MM.1S (cell line): Measurements from ENCODE around the gene DND1.
"Not testable (repeated sequence)": the region's sequence is repeated elsewhere in the genome, so short reads cannot be mapped to it uniquely, and the experiment has no call there.

ENCODE experiments used
- DNase-seq: peaks from one replicate; pipeline ENCODE4 v3.0.0-alpha.2; 2015
- H2AFZ ChIP-seq: fragments of 300-600 bp; sonication (generic); 2 replicates; pipeline ENCODE4 v1.6.0; 2016; ENCODE audit warnings: antibody characterized with exemption, low read length
- H3F3A ChIP-seq: fragments of 300-600 bp; sonication (generic); 2 replicates; pipeline ENCODE4 v1.6.1; 2016; ENCODE audit warnings: mild to moderate bottlenecking, antibody characterized with exemption, low read length, moderate library complexity, mixed read lengths; ENCODE audit not compliant: insufficient read depth
- H3K27ac ChIP-seq: fragments of 300-600 bp; sonication (generic); 2 replicates; pipeline ENCODE4 v1.5.1; 2016; ENCODE audit warnings: mild to moderate bottlenecking, low read length
- H3K27me3 ChIP-seq: fragments of 300-600 bp; sonication (generic); replicated peaks from 2 replicates; pipeline ENCODE4 v1.6.0; 2016; ENCODE audit warnings: low read length; ENCODE audit not compliant: insufficient read depth
- H3K36me3 ChIP-seq: fragments of 300-600 bp; sonication (generic); replicated peaks from 2 replicates; pipeline ENCODE4 v1.6.1; 2016; ENCODE audit warnings: mild to moderate bottlenecking, low read length, mixed read lengths; ENCODE audit not compliant: insufficient read depth
- H3K4me1 ChIP-seq: fragments of 300-600 bp; sonication (generic); 2 replicates; pipeline ENCODE4 v1.6.1; 2016; ENCODE audit warnings: low read length, mixed read lengths
- H3K4me2 ChIP-seq: fragments of 300-600 bp; sonication (generic); 2 replicates; pipeline ENCODE4 v1.6.0; 2016; ENCODE audit warnings: low read depth, low read length
- H3K4me3 ChIP-seq: fragments of 300-600 bp; sonication (generic); 2 replicates; pipeline ENCODE4 v1.5.1; 2016; ENCODE audit warnings: low read length, mixed read lengths
- H3K79me2 ChIP-seq: fragments of 300-600 bp; sonication (generic); 2 replicates; pipeline ENCODE4 v1.6.1; 2016; ENCODE audit warnings: mixed run types, low read length, mixed read lengths
- H3K9ac ChIP-seq: fragments of 300-600 bp; sonication (generic); 2 replicates; pipeline ENCODE4 v1.6.1; 2016; ENCODE audit warnings: low read length, mixed read lengths
- H3K9me2 ChIP-seq: fragments of 300-600 bp; sonication (generic); replicated peaks from 2 replicates; pipeline ENCODE4 v1.6.1; 2016; ENCODE audit warnings: mild to moderate bottlenecking, low read length, mixed read lengths; ENCODE audit not compliant: insufficient read depth
- H3K9me3 ChIP-seq: fragments of 300-600 bp; sonication (generic); replicated peaks from 2 replicates; pipeline ENCODE4 v1.6.1; 2016; ENCODE audit warnings: mild to moderate bottlenecking, low read length, mixed read lengths; ENCODE audit not compliant: insufficient read depth
- H4K20me1 ChIP-seq: fragments of 300-600 bp; sonication (generic); 2 replicates; pipeline ENCODE4 v1.6.1; 2016; ENCODE audit warnings: mild to moderate bottlenecking, low read length, moderate library complexity, mixed read lengths; ENCODE audit not compliant: insufficient read depth
- CTCF ChIP-seq: fragments of 300-600 bp; sonication (generic); IDR thresholded peaks from 2 replicates; pipeline ENCODE4 v1.5.1; 2016; ENCODE audit warnings: antibody characterized with exemption, low read length, mixed read lengths
- EZH2 ChIP-seq: fragments of 300-600 bp; sonication (generic); optimal IDR thresholded peaks from 2 replicates; pipeline ENCODE3; 2017; ENCODE audit warnings: low read depth, mild to moderate bottlenecking, antibody characterized with exemption, low read length, mixed read lengths
- EZH2phosphoT487 ChIP-seq: fragments of 300-600 bp; sonication (generic); IDR thresholded peaks from 2 replicates; pipeline ENCODE4 v1.6.1; 2018; ENCODE audit warnings: antibody characterized with exemption, low read length

DND1 gene

GRCh38 chr5:140673187-140673976 lies at the start of gene DND1:
Gene DND1 (minus strand): TSS chr5:140673576. CDS start chr5:140673542, 34 bp downstream.
- Histone ChIP-seq H3K4me2 (no peak within 1 kb of the TSS), H3K27ac (no peak within 1 kb of the TSS), H3K9ac (no peak within 1 kb of the TSS), H3K36me3 (peaks cover 4% of the 10 kb centered on the region; the same call in 1 of the 2 replicates), H3K79me2 (peaks cover 9% of the 10 kb centered on the region; the same call in 1 of the 2 replicates), H3F3A (no peaks in the 10 kb centered on the region; the same call in 1 of the 2 replicates), H3K27me3 (no peaks in the 10 kb centered on the region), H3K9me3 (no peaks in the 10 kb centered on the region), H3K4me1 (peaks cover 7% of the 10 kb centered on the region; the same call in 1 of the 2 replicates), H3K4me3 (no peak within 1 kb of the TSS), H3K9me2 (no peaks in the 10 kb centered on the region), H2AFZ (no peak within 1 kb of the TSS), H4K20me1 (no peaks in the 10 kb centered on the region)
- no peak for DNase-seq
- TF ChIP-seq CTCF (no peak), EZH2 (no peak), EZH2phosphoT487 (no peak)

- not testable (repeated sequence) for DNase-seq, H3K79me2 ChIP-seq, H3K36me3 ChIP-seq, H3K9me3 ChIP-seq, H3K4me3 ChIP-seq, H3K27ac ChIP-seq, H4K20me1 ChIP-seq, H2AFZ ChIP-seq, H3K9me2 ChIP-seq, H3K4me2 ChIP-seq, H3K27me3 ChIP-seq, H3F3A ChIP-seq, H3K9ac ChIP-seq, H3K4me1 ChIP-seq
These were observed 48.0 kb upstream of the DND1 start for GRCh38 chr5:140721395-140721794.

- H3K27me3 ChIP-seq, H3K79me2 ChIP-seq, H3K9ac ChIP-seq, H3K4me2 ChIP-seq, H3K4me1 ChIP-seq, H2AFZ ChIP-seq, H3F3A ChIP-seq, H3K9me2 ChIP-seq, H3K27ac ChIP-seq, H3K9me3 ChIP-seq, H4K20me1 ChIP-seq, DNase-seq, H3K36me3 ChIP-seq, H3K4me3 ChIP-seq: not testable (repeated sequence)
These were observed 47.4 kb upstream of the DND1 start for GRCh38 chr5:140720738-140721137.

GRCh38 chr5:140718266-140718592 lies 44.9 kb upstream of the DND1 start:
- no peak overlapping the region for H3K27ac ChIP-seq
- no peaks in the 10 kb centered on the region for H3K36me3 ChIP-seq
- TF ChIP-seq EZH2phosphoT487 (no peak), CTCF (no peak), EZH2 (no peak)
- no peak overlapping the region for H3K9ac ChIP-seq
- H3K27me3 ChIP-seq: no peaks in the 10 kb centered on the region
- H3K4me1 ChIP-seq: no peaks in the 10 kb centered on the region
- H3K9me3 ChIP-seq: no peaks in the 10 kb centered on the region
- no peak overlapping the region for H3K4me2 ChIP-seq
- H3K9me2 ChIP-seq: no peaks in the 10 kb centered on the region
- H2AFZ ChIP-seq: no peak overlapping the region
- H3F3A ChIP-seq: no peaks in the 10 kb centered on the region
- no peak for DNase-seq
- no peaks in the 10 kb centered on the region for H3K79me2 ChIP-seq
- no peak overlapping the region for H3K4me3 ChIP-seq
- H4K20me1 ChIP-seq: no peaks in the 10 kb centered on the region

- H3K4me1 ChIP-seq, H3K9me3 ChIP-seq, H3K27ac ChIP-seq, DNase-seq, H3K79me2 ChIP-seq, H3K4me3 ChIP-seq, H3K36me3 ChIP-seq, H3K9me2 ChIP-seq, H3K27me3 ChIP-seq, H3F3A ChIP-seq, H3K9ac ChIP-seq, H2AFZ ChIP-seq, H4K20me1 ChIP-seq, H3K4me2 ChIP-seq: not testable (repeated sequence)
These were observed 42.9 kb upstream of the DND1 start for GRCh38 chr5:140716238-140716637.
